8988T (cell line): ENCODE data around the gene MRPL36.
"Not testable (repeated sequence)": the region's sequence is repeated elsewhere in the genome, so short reads cannot be mapped to it uniquely, and the experiment has no call there.

Source experiments
- DNase-seq: peaks from one replicate; pipeline ENCODE4 v3.0.0; 2011

Gene MRPL36

DNA sequence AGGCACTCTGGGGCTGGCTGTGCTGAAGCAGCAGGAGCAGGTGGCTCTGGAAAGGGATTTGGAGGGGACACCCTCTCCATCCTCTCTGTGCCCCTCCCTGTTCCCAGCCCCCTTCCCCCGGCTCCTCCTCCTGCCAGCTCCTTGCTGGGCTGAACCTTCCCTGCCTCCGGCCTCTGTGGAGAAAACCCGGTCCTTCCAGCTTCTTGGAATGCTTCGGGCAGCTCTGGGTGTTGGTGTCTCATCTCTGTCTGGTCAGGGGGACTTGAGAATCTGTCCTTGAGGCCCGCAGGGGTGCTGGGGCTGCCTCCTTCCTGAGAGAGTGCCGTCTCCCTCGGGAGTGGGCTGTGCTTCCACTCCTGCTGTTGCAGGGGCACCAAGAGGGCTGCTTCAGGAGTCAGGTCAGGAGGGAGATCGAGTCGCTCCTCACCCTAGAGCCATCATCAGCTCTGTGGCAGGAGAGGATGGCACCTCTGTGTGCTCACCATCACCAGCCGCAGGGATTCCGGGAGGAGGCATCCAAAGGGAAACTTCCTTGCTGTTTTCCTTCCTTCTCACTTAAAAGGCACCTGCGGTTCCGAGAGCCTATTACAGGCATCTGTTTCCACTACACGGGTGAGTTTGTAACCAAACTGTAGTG, 32.2 kb upstream of the MRPL36 start:
- DNase-seq, result no peak

DNA sequence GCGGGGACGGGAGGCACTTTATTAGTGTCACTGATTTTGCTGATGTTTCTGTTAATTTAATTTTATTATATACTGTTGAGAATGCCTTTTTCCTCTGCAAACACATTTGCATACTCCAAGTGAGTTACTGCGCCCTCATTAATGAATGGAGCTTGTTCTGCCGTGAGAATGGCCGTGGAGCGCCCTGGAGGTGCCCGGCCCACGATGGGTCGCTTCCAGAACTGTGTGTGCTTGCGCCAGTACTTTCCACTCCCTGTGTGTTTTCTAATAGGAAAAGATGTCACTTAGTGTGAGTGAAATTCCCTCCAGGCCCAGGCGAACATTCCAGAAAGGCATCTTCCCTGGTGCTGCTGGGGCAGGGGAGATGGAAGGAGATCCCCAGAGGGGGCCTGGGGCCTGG, 31.6 kb upstream of the MRPL36 start:
- no peak for DNase-seq

DNA sequence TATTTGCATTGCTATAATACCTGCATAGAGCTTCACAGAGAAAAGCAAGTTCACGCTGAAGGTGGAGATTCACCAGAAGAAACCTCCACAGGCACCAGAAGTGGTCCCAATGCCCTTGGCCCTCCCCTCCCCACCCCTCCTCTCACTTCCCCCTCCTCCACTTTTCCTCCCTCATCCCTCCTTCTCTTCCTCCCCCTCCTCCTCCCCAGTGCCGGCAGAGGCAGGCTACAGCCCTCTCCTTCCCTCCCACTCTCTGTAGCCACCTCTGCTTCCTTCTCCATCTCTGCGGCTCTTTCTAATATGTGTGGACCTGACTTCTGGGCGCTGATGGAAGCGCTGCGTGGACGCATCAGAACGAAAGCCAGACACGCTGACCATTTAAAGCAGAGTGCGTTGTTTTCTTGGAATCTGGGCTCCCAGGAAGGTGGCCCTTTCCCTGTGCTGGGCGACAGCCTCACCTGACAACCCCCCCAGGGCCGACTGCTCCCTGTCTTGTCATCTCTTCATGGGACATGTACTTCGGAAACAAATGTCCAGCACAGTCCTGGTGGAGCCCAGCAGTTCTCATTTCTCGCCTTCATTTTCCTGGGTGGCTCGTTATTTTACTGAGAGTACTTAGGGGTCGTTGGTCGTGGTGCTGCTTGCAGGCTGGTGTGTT, 31.1 kb upstream of the MRPL36 start:
- no peak for DNase-seq

- no peak for DNase-seq
These were observed 28.3 kb upstream of the MRPL36 start for GRCh38 chr5:1827886-1828397.

DNA sequence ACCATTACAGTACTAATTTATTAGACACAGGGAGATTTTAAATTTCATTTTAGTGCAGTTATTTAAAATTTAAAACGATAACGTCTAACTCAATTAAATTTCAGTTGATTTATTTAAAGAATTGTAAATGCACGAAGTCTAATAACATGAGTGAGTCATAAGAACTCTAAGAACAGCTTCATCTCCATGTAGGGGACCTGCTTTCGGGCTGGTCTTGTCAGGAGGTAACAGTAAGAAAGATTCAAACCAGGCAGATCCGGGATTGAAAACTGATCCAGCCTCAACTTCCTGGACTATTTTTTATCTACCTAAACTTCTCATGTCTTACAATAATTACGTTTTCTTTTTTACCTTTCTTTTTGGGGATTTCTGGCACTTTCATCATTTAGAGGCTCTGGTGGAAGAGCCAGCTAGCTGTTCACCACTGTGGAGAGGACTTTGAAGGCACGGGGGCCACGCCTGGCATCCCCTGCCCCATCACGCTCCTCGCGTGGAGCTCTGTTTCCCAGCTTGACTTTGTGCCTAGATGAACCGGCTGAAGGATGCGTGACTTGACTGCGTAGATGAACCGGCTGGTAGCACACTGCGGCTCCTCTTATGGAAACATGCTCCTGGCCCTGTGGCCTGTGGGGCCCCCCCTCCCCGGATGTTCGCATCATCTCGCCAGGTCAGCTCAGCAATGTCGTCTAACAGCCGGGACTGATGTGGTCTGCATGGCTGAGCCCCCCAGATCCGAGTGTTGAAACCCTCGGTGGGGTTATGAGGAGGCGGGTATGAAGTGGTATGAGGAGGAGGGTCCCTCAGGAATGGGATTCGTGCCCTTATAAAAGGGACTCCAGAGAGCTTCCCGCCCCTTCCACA, 27.6 kb upstream of the MRPL36 start:
- no peak for DNase-seq

GRCh38 chr5:1826235-1826980, 26.8 kb upstream of the MRPL36 start:
- no peak for DNase-seq

- DNase-seq, result no peak
These were observed 25.5 kb upstream of the MRPL36 start for GRCh38 chr5:1824903-1825841.

GRCh38 chr5:1824109-1824821, 24.6 kb upstream of the MRPL36 start:
- no peak for DNase-seq

DNA sequence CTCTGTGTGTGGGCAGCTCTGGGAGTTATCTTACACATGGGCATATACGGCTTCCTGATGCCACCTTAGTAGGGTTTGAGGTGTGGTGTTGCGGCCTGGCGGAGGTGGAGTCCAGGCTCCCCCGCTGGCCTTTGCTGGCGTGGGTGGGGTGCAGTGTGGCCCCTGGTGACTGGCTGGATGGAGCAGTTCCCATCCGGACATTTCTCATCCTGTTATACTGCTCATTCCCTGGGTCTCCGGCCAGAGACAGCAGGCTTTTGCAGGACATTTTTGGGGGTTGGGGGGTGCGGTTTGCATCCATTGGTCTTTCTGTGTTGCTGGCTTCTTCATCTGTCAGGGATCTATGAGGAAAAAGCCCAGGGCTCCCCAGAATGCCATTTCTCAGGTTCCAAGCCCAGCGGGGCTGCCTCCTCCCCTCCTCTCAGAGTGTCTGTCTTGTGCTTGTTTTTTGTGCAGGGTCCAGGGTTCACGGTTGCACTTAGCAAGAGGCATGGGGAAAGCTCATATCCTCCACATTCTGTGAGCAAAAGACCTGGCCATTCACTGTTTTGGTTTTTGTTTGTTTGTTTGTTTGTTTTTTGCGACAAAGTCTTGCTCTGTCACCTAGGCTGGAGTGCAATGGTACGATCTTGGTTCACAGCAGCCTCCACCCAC, 23.9 kb upstream of the MRPL36 start:
- DNase-seq, result no peak

DNA sequence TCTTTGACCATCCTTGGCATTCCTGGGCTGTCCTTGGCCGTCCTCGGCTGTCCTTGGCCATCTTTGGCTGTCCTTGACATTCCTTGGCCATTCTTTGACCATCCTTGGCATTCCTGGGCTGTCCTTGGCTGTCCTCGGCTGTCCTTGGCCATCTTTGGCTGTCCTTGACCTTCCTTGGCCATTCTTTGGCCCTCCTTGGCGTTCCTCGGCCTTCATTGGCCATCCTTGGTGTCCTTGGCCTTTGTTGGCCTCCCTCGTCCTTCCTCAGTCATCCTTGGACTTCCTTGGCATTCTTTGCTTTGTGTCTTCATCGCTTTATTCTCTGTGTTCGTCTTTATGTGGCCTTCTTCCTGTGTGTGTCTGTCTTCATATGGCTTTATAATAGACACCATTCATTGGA, 22.2 kb upstream of the MRPL36 start:
- DNase-seq, result no peak

GRCh38 chr5:1820926-1821325, 21.3 kb upstream of the MRPL36 start:
- DNase-seq, result no peak

- DNase-seq, result no peak
These were observed 20.7 kb upstream of the MRPL36 start for GRCh38 chr5:1820381-1820780.

- no peak for DNase-seq
These were observed 19.8 kb upstream of the MRPL36 start for GRCh38 chr5:1819458-1819857.

GRCh38 chr5:1818784-1819183, 19.1 kb upstream of the MRPL36 start:
- DNase-seq, result no peak

- no peak for DNase-seq
These were observed 17.8 kb upstream of the MRPL36 start for GRCh38 chr5:1817261-1818043.

DNA sequence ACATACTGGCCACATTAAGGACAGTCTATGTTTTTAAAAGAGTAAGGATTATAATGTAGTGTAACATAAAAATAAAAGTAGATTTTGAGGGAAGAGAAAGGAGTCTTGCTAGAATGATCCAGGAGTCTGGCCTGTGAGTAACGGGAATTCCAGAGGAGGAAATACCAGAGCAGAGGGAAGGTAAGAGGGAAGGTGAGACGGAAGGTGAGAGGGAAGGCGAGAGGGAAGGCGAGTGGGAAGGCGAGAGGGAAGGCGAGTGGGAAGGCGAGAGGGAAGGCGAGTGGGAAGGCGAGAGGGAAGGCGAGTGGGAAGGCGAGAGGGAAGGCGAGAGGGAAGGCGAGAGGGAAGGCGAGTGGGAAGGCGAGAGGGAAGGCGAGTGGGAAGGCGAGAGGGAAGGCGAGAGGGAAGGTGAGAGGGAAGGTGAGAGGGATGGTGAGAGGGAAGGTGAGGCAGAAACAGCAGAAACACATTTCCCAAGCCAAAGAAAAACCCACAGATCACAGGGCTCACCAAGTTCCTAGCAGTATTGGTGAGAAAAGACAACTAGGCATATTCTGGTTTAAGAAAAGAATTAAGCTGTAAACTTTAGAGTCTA, 17.0 kb upstream of the MRPL36 start:
- not testable (repeated sequence) for DNase-seq

- no peak for DNase-seq
These were observed 16.2 kb upstream of the MRPL36 start for GRCh38 chr5:1815881-1816292.

- DNase-seq, result no peak
These were observed 15.6 kb upstream of the MRPL36 start for GRCh38 chr5:1815071-1815786.
